HFF-Myc (cell line): Measurements from ENCODE around the gene SPPL3.

Experiments used
- DNase-seq: peaks from one replicate; pipeline ENCODE4 v3.0.0-alpha.2; 2011; ENCODE audit warnings: low read depth; ENCODE audit errors: extremely low read depth
- H3K4me3 ChIP-seq: replicated peaks from 2 replicates; pipeline ENCODE4 v1.5.1; 2011; ENCODE audit warnings: low read depth, mild to moderate bottlenecking, control low read depth, low read length
- CTCF ChIP-seq: IDR thresholded peaks from 2 replicates; pipeline ENCODE4 v1.5.1; 2012; ENCODE audit warnings: mild to moderate bottlenecking, low read depth, low read length, control low read depth; ENCODE audit errors: missing control alignments

Gene SPPL3

GRCh38 chr12:120941412-120941811 lies 37.3 kb upstream of the SPPL3 start:
- no peak for TF ChIP-seq CTCF
- no peak for DNase-seq

GRCh38 chr12:120940799-120941198 lies 36.6 kb upstream of the SPPL3 start:
- DNase-seq: no peak
- no peak overlapping the region for H3K4me3 ChIP-seq
- TF ChIP-seq CTCF: no peak

More at GRCh38 chr12:120941412-120941811, 37.3 kb upstream of the SPPL3 start:
- no peak overlapping the region for H3K4me3 ChIP-seq

GRCh38 chr12:120940006-120940405 lies 35.8 kb upstream of the SPPL3 start:
- no peak for DNase-seq
- no peak overlapping the region for H3K4me3 ChIP-seq
- TF ChIP-seq CTCF: no peak

GRCh38 chr12:120939523-120939922 lies 35.4 kb upstream of the SPPL3 start:
- no peak for DNase-seq
- TF ChIP-seq CTCF: no peak
- no peak overlapping the region for H3K4me3 ChIP-seq

- no peak overlapping the region for H3K4me3 ChIP-seq
- TF ChIP-seq CTCF: no peak
- no peak for DNase-seq
Measured at GRCh38 chr12:120938496-120938895, 34.3 kb upstream of the SPPL3 start.

- no peak for TF ChIP-seq CTCF
- no peak overlapping the region for H3K4me3 ChIP-seq
- DNase-seq: no peak
Measured at GRCh38 chr12:120936197-120936596, 32.0 kb upstream of the SPPL3 start.

- DNase-seq: no peak
- TF ChIP-seq CTCF: no peak
- H3K4me3 ChIP-seq: no peak overlapping the region
Measured at GRCh38 chr12:120933786-120934185, 29.6 kb upstream of the SPPL3 start.
